22Rv1 (cell line): ENCODE data around the gene UBE3A.
"Not testable (repeated sequence)": the region's sequence is repeated elsewhere in the genome, so short reads cannot be mapped to it uniquely, and the experiment has no call there.

Experiments
- H3K27ac ChIP-seq: fragments of 450-650 bp; 2 replicates; pipeline ENCODE4 v1.5.1; 2017
- ZFX ChIP-seq: fragments of 450-650 bp; IDR thresholded peaks from 2 replicates; pipeline ENCODE4 v1.6.1; 2017; ENCODE audit warnings: antibody characterized with exemption, borderline replicate concordance
- TF ChIP-seq, protein P1 (sequence below): fragments of 450-650 bp; IDR thresholded peaks from 2 replicates; pipeline ENCODE4 v1.5.1; 2017; ENCODE audit warnings: mild to moderate bottlenecking

UBE3A gene

DNA sequence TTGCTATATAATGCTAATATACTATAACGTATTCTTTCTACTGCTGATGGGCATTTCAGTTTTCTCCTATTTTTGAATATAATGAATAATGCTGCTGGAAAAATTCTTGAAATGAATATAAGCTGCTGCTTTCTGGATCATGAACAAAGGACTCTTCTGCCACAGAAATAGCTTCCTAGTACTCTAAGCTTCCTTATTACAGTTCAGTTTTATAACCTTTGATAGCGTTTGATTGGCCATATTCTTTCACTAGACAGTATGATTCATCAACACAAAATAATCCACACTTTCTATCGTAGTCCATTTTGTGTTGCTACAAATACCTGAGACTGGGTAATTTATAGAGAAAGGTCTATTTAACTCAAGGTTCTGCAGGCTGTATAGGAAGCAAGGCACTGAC is 16.4 kb upstream of the UBE3A start:
- H3K27ac ChIP-seq: no peak overlapping the region
- TF ChIP-seq ZFX: no peak
- TF ChIP-seq, protein P1, sequence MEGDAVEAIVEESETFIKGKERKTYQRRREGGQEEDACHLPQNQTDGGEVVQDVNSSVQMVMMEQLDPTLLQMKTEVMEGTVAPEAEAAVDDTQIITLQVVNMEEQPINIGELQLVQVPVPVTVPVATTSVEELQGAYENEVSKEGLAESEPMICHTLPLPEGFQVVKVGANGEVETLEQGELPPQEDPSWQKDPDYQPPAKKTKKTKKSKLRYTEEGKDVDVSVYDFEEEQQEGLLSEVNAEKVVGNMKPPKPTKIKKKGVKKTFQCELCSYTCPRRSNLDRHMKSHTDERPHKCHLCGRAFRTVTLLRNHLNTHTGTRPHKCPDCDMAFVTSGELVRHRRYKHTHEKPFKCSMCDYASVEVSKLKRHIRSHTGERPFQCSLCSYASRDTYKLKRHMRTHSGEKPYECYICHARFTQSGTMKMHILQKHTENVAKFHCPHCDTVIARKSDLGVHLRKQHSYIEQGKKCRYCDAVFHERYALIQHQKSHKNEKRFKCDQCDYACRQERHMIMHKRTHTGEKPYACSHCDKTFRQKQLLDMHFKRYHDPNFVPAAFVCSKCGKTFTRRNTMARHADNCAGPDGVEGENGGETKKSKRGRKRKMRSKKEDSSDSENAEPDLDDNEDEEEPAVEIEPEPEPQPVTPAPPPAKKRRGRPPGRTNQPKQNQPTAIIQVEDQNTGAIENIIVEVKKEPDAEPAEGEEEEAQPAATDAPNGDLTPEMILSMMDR: no peak

- no peak overlapping the region for H3K27ac ChIP-seq
- TF ChIP-seq, protein P1: no peak
- TF ChIP-seq ZFX: no peak
Measured at GRCh38 chr15:25454771-25455170, 15.9 kb upstream of the UBE3A start.

- H3K27ac ChIP-seq: not testable (repeated sequence)
Measured at GRCh38 chr15:25453246-25453645, 14.4 kb upstream of the UBE3A start.

GRCh38 chr15:25451501-25451900 is 12.7 kb upstream of the UBE3A start:
- TF ChIP-seq, protein P1: no peak
- no peak for TF ChIP-seq ZFX

DNA sequence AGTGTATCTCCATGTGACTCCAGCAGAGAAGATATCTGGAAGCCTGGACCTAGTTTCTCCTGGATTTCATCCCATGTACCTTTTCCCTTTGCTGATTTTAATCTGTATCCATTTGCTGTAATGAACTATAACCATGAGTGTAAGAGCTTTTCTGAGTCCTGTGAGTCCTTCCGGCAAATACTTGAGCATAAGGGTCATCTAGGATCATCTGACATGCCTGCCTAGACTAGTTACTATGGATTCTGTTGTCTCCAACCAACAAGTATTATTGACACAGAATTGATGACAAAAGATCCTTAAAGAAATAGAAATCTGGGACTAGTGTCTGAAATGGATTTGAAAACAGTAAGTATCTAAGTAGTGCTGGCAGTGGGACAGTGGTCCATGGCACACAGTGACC is 11.3 kb upstream of the UBE3A start:
- no peak overlapping the region for H3K27ac ChIP-seq
- no peak for TF ChIP-seq ZFX
- TF ChIP-seq, protein P1: no peak

More at GRCh38 chr15:25451501-25451900, 12.7 kb upstream of the UBE3A start:
- no peak overlapping the region for H3K27ac ChIP-seq

DNA sequence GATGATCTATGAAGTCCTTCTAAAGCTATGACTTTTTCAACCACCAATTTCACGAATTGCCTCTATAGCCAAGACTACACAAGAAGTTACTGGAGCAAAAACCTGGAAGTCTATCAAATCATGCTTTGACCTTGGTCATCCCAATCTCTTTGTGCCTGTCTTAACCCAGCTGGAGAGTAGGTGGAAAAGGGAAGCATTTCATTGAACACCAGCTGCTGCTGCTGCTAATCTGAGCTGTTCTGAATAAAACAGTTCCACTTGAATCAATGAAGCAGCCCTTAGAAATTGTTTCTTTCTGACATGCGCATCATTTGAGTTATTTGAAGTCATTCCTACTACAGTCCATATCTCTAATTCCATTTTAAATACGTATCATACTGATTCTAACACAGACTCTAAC is 7.3 kb upstream of the UBE3A start:
- TF ChIP-seq, protein P1: no peak
- TF ChIP-seq ZFX: no peak

DNA sequence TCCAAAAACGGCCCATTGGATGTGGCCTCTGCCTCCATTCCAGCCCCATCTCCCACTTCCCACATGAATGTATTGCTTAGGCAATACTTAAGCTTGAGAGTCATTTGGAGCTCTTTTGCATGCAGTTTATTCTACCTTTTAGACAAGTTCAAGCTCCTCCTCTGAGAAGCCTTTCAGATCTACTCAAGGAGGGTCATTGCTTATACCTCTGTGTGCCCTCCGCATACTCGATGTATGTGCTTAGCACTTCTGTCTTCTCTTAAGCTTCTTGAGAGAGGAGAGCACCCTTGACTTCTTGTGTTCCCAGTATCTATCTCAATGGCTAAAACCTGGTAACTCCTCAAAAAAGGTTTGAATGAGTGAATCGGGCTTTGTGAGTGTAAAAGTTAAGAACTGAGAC is 6.6 kb upstream of the UBE3A start:
- no peak overlapping the region for H3K27ac ChIP-seq
- TF ChIP-seq ZFX: no peak
- TF ChIP-seq, protein P1: no peak

More for the DNA sequence above, 7.3 kb upstream of the UBE3A start:
- no peak overlapping the region for H3K27ac ChIP-seq

- no peak overlapping the region for H3K27ac ChIP-seq
- TF ChIP-seq, protein P1: no peak
- no peak for TF ChIP-seq ZFX
Measured at GRCh38 chr15:25441111-25441510, 2.3 kb upstream of the UBE3A start.
